Right atrium auricular region (tissue), 2 donors: ENCODE measurements around the gene PLCD3. TPM values are rescaled to one million over a fixed set of nuclear protein-coding genes. Genes with fewer than 3 reads are reported as not detected.

Experiments
- DNase-seq: peaks from one replicate; pipeline ENCODE4 v3.0.0-alpha.2; 2019; ENCODE audit warnings: low spot score
- H3K27ac ChIP-seq, 2 donors: fragments of 200-600 bp; sonication (generic); 1 replicate in 1 of 2; 2 replicates in 1 of 2; pipeline ENCODE4 v1.5.1; 2016 to 2019
- H3K27me3 ChIP-seq, 2 donors: fragments of 200-600 bp; sonication (generic); one replicate each; pipeline versions ENCODE4 v1.5.1 to v1.6.0; 2017 to 2019
- H3K36me3 ChIP-seq: fragments of 200-600 bp; sonication (generic); one replicate; pipeline ENCODE4 v1.5.1; 2016
- H3K4me1 ChIP-seq, 2 donors: fragments of 200-600 bp; sonication (generic); one replicate each; pipeline versions ENCODE4 v1.5.1 to v1.6.0; 2017 to 2019
- H3K4me3 ChIP-seq, 2 donors: fragments of 200-600 bp; sonication (generic); 1 replicate in 1 of 2; 2 replicates in 1 of 2; pipeline ENCODE4 v1.5.1; 2017 to 2019; ENCODE audit warnings: mild to moderate bottlenecking in 1 of 2, moderate library complexity in 1 of 2
- H3K9me3 ChIP-seq, 2 donors: fragments of 200-600 bp; sonication (generic); one replicate each; pipeline ENCODE4 v1.5.1; 2019
- CTCF ChIP-seq, 2 donors: fragments of 200-600 bp; sonication (generic); IDR thresholded peaks; one replicate each; pipeline ENCODE4 v1.5.1; 2019; ENCODE audit warnings: antibody characterized with exemption in 2 of 2
- total RNA-seq, 2 donors: library from RNA; depleted of rRNA; stranded (reverse); fragments of >200 nt; gene quantifications; one replicate each; pipeline ENCODE4 v1.1.0, GENCODE V29; 2016

The PLCD3 gene
- total RNA-seq, 2 donors from 2014 or later: 102 to 156 TPM

- no peaks in the 10 kb centered on the region for H3K27me3 ChIP-seq
- H3K36me3 ChIP-seq: peaks cover 55% of the 10 kb centered on the region
- H3K27ac ChIP-seq: peak overlapping the region; percentile 86 to 93
- DNase-seq: no peak
- H3K4me3 ChIP-seq: no peak overlapping the region
- TF ChIP-seq CTCF (IDR thresholded peaks at IDR 0.05): no peak
- H3K4me1 ChIP-seq: peaks cover 0 to 53% of the 10 kb centered on the region in 2 donors
- H3K9me3 ChIP-seq: no peaks in the 10 kb centered on the region
Measured at GRCh38 chr17:45111850-45112249, 20.5 kb downstream of the PLCD3 start.

GRCh38 chr17:45110676-45111611, 21.4 kb downstream of the PLCD3 start:
- H3K36me3 ChIP-seq: peaks cover 59% of the 10 kb centered on the region
- H3K4me1 ChIP-seq: peaks cover 0 to 62% of the 10 kb centered on the region in 2 donors
- no peaks in the 10 kb centered on the region for H3K27me3 ChIP-seq
- DNase-seq: no peak
- H3K4me3 ChIP-seq: no peak overlapping the region
- H3K27ac ChIP-seq: peak overlapping the region; percentile 86 to 93
- no peaks in the 10 kb centered on the region for H3K9me3 ChIP-seq
- TF ChIP-seq CTCF (IDR thresholded peaks at IDR 0.05): no peak

- Histone ChIP-seq H3K27ac (peak overlapping the region; percentile 86 to 93), H3K4me1 (peaks cover 0 to 78% of the 10 kb centered on the region in 2 donors), H3K4me3 (no peak overlapping the region), H3K36me3 (peaks cover 70% of the 10 kb centered on the region), H3K9me3 (no peaks in the 10 kb centered on the region), H3K27me3 (no peaks in the 10 kb centered on the region)
- DNase-seq: no peak
- peak in 1 of 2 donors; percentile 32 for TF ChIP-seq CTCF (IDR thresholded peaks at IDR 0.05)
Measured at GRCh38 chr17:45108595-45109521, 23.5 kb downstream of the PLCD3 start.

GRCh38 chr17:45108051-45108450, 24.3 kb downstream of the PLCD3 start:
- peak overlapping the region in 1 of 2 donors; percentile 86 for H3K27ac ChIP-seq
- no peak overlapping the region for H3K4me3 ChIP-seq

More at GRCh38 chr17:45108051-45108450, 24.3 kb downstream of the PLCD3 start:
- Histone ChIP-seq H3K36me3 (peaks cover 70% of the 10 kb centered on the region), H3K27me3 (no peaks in the 10 kb centered on the region), H3K4me1 (peaks cover 0 to 84% of the 10 kb centered on the region in 2 donors), H3K9me3 (no peaks in the 10 kb centered on the region)
- DNase-seq: no peak
- no peak for TF ChIP-seq CTCF (IDR thresholded peaks at IDR 0.05)
